Stimulated activated naive B cell treated with anti-CD40 and anti-IgM and Interleukin-4, amounts not matched to agents 10 μg/mL and 1 μg/mL and 100 μg/mL, for 72 hours (primary cell): ENCODE data around the gene USB1.

ENCODE experiments used
- ATAC-seq, 2 donors: fragments of 150-1000 bp; cut with Tn5 transposase; replicated peaks; 2 replicates each; pipeline ENCODE4 v1.10.0; 2021; ENCODE audit warnings: moderate library complexity in 1 of 2
- DNase-seq: peaks from one replicate; pipeline ENCODE4 v3.0.0; 2021
- H3K27ac Mint-ChIP-seq: one replicate; pipeline ENCODE4 v1.8.0; 2022; ENCODE audit warnings: mild to moderate bottlenecking, mixed read lengths
- H3K27me3 Mint-ChIP-seq, 2 donors: one replicate each; pipeline ENCODE4 v1.8.0; 2022; ENCODE audit warnings: mixed read lengths in 2 of 2
- H3K36me3 Mint-ChIP-seq, 2 donors: one replicate each; pipeline ENCODE4 v1.8.0; 2022; ENCODE audit warnings: mixed read lengths in 2 of 2, mild to moderate bottlenecking in 1 of 2
- H3K4me1 Mint-ChIP-seq, 2 donors: one replicate each; pipeline ENCODE4 v1.8.0; 2022; ENCODE audit warnings: mixed read lengths in 2 of 2, mild to moderate bottlenecking in 1 of 2
- H3K4me3 Mint-ChIP-seq, 2 donors: one replicate each; pipeline ENCODE4 v1.8.0; 2022; ENCODE audit warnings: mild to moderate bottlenecking in 2 of 2, mixed read lengths in 2 of 2, moderate library complexity in 1 of 2
- H3K9me3 Mint-ChIP-seq, 2 donors: one replicate each; pipeline ENCODE4 v1.8.0; 2022; ENCODE audit warnings: mixed read lengths in 2 of 2, mild to moderate bottlenecking in 1 of 2

The USB1 gene

DNA sequence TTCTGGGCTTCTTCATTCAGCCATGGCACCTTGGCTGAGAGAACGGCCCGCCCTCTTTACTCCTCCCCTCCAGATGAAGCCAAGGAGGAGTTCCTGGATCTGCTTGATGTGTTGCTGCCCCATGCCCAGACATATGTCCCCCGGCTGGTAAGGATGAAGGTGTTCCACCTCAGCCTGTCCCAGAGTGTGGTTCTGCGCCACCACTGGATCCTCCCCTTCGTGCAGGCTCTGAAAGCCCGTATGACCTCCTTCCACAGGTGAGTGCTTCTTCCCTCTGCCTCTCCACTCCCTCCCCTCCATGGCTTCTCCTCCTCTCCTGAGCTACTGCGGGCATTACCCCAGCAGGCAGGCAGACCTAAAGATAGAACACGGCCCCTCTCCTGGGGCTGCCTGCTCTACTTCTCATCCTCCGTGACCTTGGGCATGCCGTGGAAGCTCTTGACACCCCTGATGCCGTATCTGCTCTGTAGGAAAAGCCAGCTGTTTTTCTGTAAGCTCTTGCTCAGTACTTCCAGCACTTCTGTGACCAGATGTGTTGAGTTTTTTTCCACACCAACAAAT lies 8.7 kb downstream of the USB1 start:
- DNase-seq (no peak), ATAC-seq (no peak)
- peaks cover 31 to 40% of the 10 kb centered on the region in 2 donors for H3K36me3 Mint-ChIP-seq
- H3K4me1 Mint-ChIP-seq, result peaks cover 2 to 5% of the 10 kb centered on the region in 2 donors
- H3K27me3 Mint-ChIP-seq, result no peaks in the 10 kb centered on the region
- no peak overlapping the region for H3K27ac Mint-ChIP-seq
- no peaks in the 10 kb centered on the region for H3K9me3 Mint-ChIP-seq
- H3K4me3 Mint-ChIP-seq, result no peak overlapping the region

- Mint-ChIP-seq H3K4me3 (no peak overlapping the region), H3K27me3 (no peaks in the 10 kb centered on the region), H3K4me1 (no peaks in the 10 kb centered on the region), H3K36me3 (peaks cover 30 to 40% of the 10 kb centered on the region in 2 donors), H3K27ac (no peak overlapping the region), H3K9me3 (no peaks in the 10 kb centered on the region)
- DNase-seq (no peak), ATAC-seq (no peak)
These were observed 9.7 kb downstream of the USB1 start for GRCh38 chr16:58010886-58011285.

GRCh38 chr16:58011652-58012051 lies 10.4 kb downstream of the USB1 start:
- Mint-ChIP-seq H3K27me3 (no peaks in the 10 kb centered on the region), H3K27ac (no peak overlapping the region), H3K4me3 (no peak overlapping the region), H3K36me3 (peaks cover 25 to 39% of the 10 kb centered on the region in 2 donors), H3K9me3 (no peaks in the 10 kb centered on the region), H3K4me1 (no peaks in the 10 kb centered on the region)
- DNase-seq (no peak), ATAC-seq (no peak)

- Mint-ChIP-seq H3K27ac (no peak overlapping the region), H3K36me3 (peaks cover 21 to 33% of the 10 kb centered on the region in 2 donors), H3K27me3 (no peaks in the 10 kb centered on the region), H3K4me3 (no peak overlapping the region), H3K4me1 (no peaks in the 10 kb centered on the region), H3K9me3 (no peaks in the 10 kb centered on the region)
- ATAC-seq, result no peak
- no peak for DNase-seq
These were observed 11.3 kb downstream of the USB1 start for GRCh38 chr16:58012481-58012880.

GRCh38 chr16:58013201-58013956 lies 12.2 kb downstream of the USB1 start:
- ATAC-seq (no peak), DNase-seq (no peak)
- no peaks in the 10 kb centered on the region for H3K27me3 Mint-ChIP-seq
- no peak overlapping the region for H3K27ac Mint-ChIP-seq
- peaks cover 21 to 28% of the 10 kb centered on the region in 2 donors for H3K36me3 Mint-ChIP-seq
- no peaks in the 10 kb centered on the region for H3K9me3 Mint-ChIP-seq
- H3K4me1 Mint-ChIP-seq, result no peaks in the 10 kb centered on the region
- H3K4me3 Mint-ChIP-seq, result no peak overlapping the region

- Mint-ChIP-seq H3K27ac (no peak overlapping the region), H3K4me1 (peaks cover 2 to 8% of the 10 kb centered on the region in 2 donors), H3K27me3 (no peaks in the 10 kb centered on the region), H3K9me3 (no peaks in the 10 kb centered on the region), H3K4me3 (no peak overlapping the region), H3K36me3 (peaks cover 10 to 14% of the 10 kb centered on the region in 2 donors)
- DNase-seq, result no peak
- no peak for ATAC-seq
These were observed 15.7 kb downstream of the USB1 start for GRCh38 chr16:58016840-58017446.

GRCh38 chr16:58018803-58019202 lies 17.6 kb downstream of the USB1 start:
- Mint-ChIP-seq H3K27me3 (peaks cover 3 to 9% of the 10 kb centered on the region in 2 donors), H3K4me3 (no peak overlapping the region), H3K27ac (no peak overlapping the region), H3K36me3 (peaks cover 7 to 10% of the 10 kb centered on the region in 2 donors), H3K9me3 (no peaks in the 10 kb centered on the region), H3K4me1 (peaks cover 6 to 8% of the 10 kb centered on the region in 2 donors)
- DNase-seq (no peak), ATAC-seq (no peak)

GRCh38 chr16:58019866-58020538 lies 18.8 kb downstream of the USB1 start:
- H3K9me3 Mint-ChIP-seq, result no peaks in the 10 kb centered on the region
- DNase-seq (no peak), ATAC-seq (peak in 1 of 2 donors; percentile 8)

DNA sequence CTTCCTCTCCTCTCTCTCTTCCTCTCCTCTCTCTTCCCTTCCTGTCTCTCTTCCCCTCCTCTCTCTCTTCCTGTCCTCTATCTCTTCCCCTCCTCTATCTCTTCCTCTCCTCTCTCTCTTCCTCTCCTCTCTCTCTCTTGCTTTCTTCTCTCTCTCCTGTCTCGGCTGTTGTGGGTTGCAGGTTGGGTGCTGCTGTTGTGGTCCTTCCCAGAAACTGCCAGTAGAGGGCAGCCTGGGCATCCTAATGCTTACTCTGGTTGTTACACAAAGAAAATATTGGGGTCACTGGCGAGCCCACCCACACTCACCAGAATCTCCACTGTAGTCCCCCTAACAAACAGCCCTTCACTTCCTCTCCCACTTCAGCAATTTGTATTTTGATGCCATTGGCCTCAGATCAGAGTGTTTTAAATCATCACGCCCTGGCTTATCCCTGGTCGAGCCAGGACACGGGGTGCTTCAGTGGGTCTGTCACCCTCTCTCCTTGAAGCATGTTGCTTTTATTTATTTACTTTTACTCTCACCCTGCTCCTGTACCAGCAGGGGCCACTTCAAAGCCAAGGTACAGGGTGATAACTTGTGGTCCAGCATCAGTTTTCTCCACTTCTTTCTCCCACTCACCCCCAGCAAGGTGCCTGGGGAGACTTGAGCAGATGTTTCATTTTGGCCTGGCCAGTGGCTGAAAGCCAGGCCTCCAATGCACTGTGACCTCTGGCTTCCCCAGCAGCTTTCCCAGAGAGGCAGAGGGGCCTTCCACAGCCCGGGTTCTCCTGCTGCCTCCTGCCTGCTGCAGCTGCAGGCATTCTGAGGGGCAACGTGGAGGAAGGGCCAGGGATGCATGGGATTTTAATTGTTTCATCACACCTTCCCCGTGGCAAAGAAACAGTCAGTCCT lies 19.7 kb downstream of the USB1 start:
- ATAC-seq, result peak; percentile 54 to 69
- no peak for DNase-seq
- H3K9me3 Mint-ChIP-seq, result no peaks in the 10 kb centered on the region
- H3K4me1 Mint-ChIP-seq, result peaks cover 13 to 18% of the 10 kb centered on the region in 2 donors
- H3K27me3 Mint-ChIP-seq, result peaks cover 18 to 23% of the 10 kb centered on the region in 2 donors
- H3K36me3 Mint-ChIP-seq, result peaks cover 6 to 7% of the 10 kb centered on the region in 2 donors
- H3K4me3 Mint-ChIP-seq, result no peak overlapping the region
- no peak overlapping the region for H3K27ac Mint-ChIP-seq

More at GRCh38 chr16:58019866-58020538, 18.8 kb downstream of the USB1 start:
- peaks cover 12 to 14% of the 10 kb centered on the region in 2 donors for H3K4me1 Mint-ChIP-seq
- no peak overlapping the region for H3K27ac Mint-ChIP-seq
- no peak overlapping the region for H3K4me3 Mint-ChIP-seq
- peaks cover 6 to 7% of the 10 kb centered on the region in 2 donors for H3K36me3 Mint-ChIP-seq
- peaks cover 15 to 21% of the 10 kb centered on the region in 2 donors for H3K27me3 Mint-ChIP-seq

DNA sequence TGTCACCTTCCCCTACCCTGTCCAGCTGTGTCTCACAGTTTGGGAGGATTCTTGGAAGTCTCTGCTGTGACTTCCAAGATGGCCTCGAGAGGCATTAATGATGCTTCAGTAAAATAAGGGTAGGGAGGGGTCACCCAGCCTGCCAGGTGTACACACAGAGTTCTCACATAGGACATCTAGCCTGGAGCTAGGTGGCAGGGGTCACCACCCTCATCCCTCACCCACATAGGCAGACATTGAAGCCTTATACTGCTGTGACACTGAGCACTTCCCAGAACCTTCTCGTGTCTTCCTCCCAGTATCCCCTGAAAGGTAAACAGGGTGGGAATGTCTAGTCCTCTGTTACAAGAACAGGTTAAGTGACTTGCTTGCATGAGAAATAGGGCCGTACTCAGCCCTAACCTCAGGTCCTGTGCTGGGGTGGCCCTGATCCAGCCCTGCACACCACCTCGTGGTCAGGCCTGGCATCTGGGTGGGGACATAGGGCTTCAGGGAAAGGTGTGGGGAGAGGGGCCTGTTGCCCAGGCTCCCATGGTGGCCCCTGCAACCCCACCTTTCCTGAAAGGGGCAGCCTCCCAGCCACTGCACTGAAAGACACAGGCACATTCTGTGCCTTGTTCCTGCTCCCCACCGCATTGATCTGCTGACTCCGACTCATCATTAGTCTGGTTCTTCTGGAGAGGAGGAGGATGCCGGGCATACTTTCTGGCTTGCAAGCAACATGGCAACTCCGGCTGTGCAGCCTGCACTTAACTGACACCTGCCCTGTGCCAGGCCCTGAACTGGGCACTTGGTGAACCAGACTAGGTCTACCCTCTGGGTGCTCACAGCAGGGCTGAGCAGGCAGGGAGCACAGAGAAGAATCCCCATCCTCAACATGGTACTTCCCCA lies 20.7 kb downstream of the USB1 start:
- H3K36me3 Mint-ChIP-seq, result peaks cover 6 to 7% of the 10 kb centered on the region in 2 donors
- H3K4me3 Mint-ChIP-seq, result no peak overlapping the region
- DNase-seq, result no peak

DNA sequence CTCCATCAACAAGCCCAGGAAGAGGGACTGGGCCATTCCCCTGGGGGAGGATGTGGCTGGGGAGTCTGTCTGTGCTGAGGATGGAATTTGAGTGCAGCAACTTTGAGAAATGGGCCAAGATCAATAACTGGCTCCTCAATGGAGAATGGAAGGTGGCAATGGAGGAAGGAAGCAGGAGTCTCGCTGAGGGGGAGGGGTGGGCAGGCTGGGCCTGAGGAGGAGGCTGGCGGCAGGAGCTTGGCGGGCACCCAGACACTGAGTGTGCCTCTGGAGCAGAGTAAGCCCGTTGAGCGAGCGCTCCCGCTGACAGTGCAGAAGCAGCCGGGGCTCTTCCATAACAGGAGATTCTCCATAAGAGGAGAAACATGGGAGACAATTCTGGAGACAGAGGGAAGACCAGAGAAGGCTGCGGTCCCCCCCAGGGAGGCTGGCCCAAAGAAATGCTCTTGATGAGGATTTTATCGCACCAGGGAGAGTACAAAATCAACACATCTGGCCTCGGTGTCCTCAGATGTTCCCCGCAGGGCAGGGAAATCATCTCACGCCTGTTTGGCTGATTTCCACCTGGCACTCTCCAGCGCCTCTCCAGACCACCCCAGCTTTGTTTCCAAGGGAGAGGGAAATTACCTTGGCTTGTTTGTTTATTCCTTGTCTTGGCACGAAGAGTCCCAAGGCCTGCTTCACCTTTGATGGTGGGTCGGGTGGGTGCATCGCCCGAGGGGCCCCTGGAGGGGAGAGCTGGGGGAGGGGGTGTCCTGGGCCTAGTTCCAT lies 21.6 kb downstream of the USB1 start:
- Mint-ChIP-seq H3K4me3 (no peak overlapping the region), H3K27ac (no peak overlapping the region)

More for the DNA sequence above, 20.7 kb downstream of the USB1 start:
- no peak overlapping the region for H3K27ac Mint-ChIP-seq
- no peak for ATAC-seq
- peaks cover 23% of the 10 kb centered on the region in 2 donors for H3K27me3 Mint-ChIP-seq
- peaks cover 13 to 18% of the 10 kb centered on the region in 2 donors for H3K4me1 Mint-ChIP-seq
- no peaks in the 10 kb centered on the region for H3K9me3 Mint-ChIP-seq

More for the DNA sequence above, 21.6 kb downstream of the USB1 start:
- Mint-ChIP-seq H3K4me1 (peaks cover 13 to 18% of the 10 kb centered on the region in 2 donors), H3K27me3 (peaks cover 26% of the 10 kb centered on the region in 2 donors), H3K36me3 (peaks cover 6 to 7% of the 10 kb centered on the region in 2 donors), H3K9me3 (no peaks in the 10 kb centered on the region)
- ATAC-seq (no peak), DNase-seq (no peak)
